ENCODE measurements around the gene MIR17HG. TPM values are rescaled to one million over a fixed set of nuclear protein-coding genes. Genes with fewer than 3 reads are reported as not detected.

MIR17HG gene
- total RNA-seq, 6 donors from 2014 or later, result 3.1 to 4.5 (median 4.2) TPM; not detected in 1

- no peak for TF ChIP-seq EP300 (IDR thresholded peaks at IDR 0.05)
- TF ChIP-seq POLR2AphosphoS5 (IDR thresholded peaks at IDR 0.05), result no peak
- TF ChIP-seq POLR2A (IDR thresholded peaks at IDR 0.05), result no peak
- peak in 5 of 6 experiments; percentile 9 to 45 (median 29) for TF ChIP-seq CTCF (IDR thresholded peaks at IDR 0.05)
- DNase-seq (no peak), ATAC-seq (ENCODE audit: low FRiP score in 2 of 2) (peak; percentile 56 to 72)
- no peak overlapping the region for H3K27ac ChIP-seq
- 66 to 79% methylated on average over 2 to 4 of the region's 4 CpGs for WGBS, 2 donors
- H3K27me3 ChIP-seq, result no peaks in the 10 kb centered on the region
- H3K36me3 ChIP-seq, result no peaks in the 10 kb centered on the region
- no peaks in the 10 kb centered on the region for H3K4me1 ChIP-seq
- H3K4me3 ChIP-seq, result no peak overlapping the region
- H3K9me3 ChIP-seq, result no peaks in the 10 kb centered on the region
Measured at GRCh38 chr13:91375116-91375729, 27.7 kb downstream of the MIR17HG start.

- DNase-seq (no peak), ATAC-seq (ENCODE audit: low FRiP score in 2 of 2) (no peak)
- Histone ChIP-seq H3K9me3 (no peaks in the 10 kb centered on the region), H3K4me1 (no peaks in the 10 kb centered on the region), H3K4me3 (no peak overlapping the region), H3K36me3 (no peaks in the 10 kb centered on the region), H3K27me3 (no peaks in the 10 kb centered on the region), H3K27ac (no peak overlapping the region)
- no peak for TF ChIP-seq POLR2AphosphoS5 (IDR thresholded peaks at IDR 0.05)
- peak in 4 of 6 experiments; percentile 13 to 43 (median 20) for TF ChIP-seq CTCF (IDR thresholded peaks at IDR 0.05)
Measured at GRCh38 chr13:91381371-91381770, 33.9 kb downstream of the MIR17HG start.

GRCh38 chr13:91383836-91384235, 36.3 kb downstream of the MIR17HG start:
- no peak overlapping the region for H3K4me3 ChIP-seq
- 80 to 83% methylated on average over 4 of the region's 4 CpGs for WGBS, 2 donors
- no peak for ATAC-seq (ENCODE audit: low FRiP score in 2 of 2)
- H3K27me3 ChIP-seq, result no peaks in the 10 kb centered on the region
- H3K4me1 ChIP-seq, result no peaks in the 10 kb centered on the region
- no peak for TF ChIP-seq EP300 (IDR thresholded peaks at IDR 0.05)
- no peak for TF ChIP-seq POLR2A (IDR thresholded peaks at IDR 0.05)
- TF ChIP-seq CTCF (IDR thresholded peaks at IDR 0.05), result no peak
- TF ChIP-seq POLR2AphosphoS5 (IDR thresholded peaks at IDR 0.05), result no peak
- no peak overlapping the region for H3K27ac ChIP-seq
- no peaks in the 10 kb centered on the region for H3K36me3 ChIP-seq
- no peak for DNase-seq
- no peaks in the 10 kb centered on the region for H3K9me3 ChIP-seq

- 64 to 69% methylated on average over 2 of the region's 2 CpGs for WGBS, 2 donors
- Histone ChIP-seq H3K27me3 (no peaks in the 10 kb centered on the region), H3K4me3 (no peak overlapping the region), H3K4me1 (no peaks in the 10 kb centered on the region), H3K9me3 (no peaks in the 10 kb centered on the region), H3K36me3 (no peaks in the 10 kb centered on the region), H3K27ac (no peak overlapping the region)
- no peak for TF ChIP-seq POLR2A (IDR thresholded peaks at IDR 0.05)
- TF ChIP-seq POLR2AphosphoS5 (IDR thresholded peaks at IDR 0.05), result no peak
- no peak for TF ChIP-seq CTCF (IDR thresholded peaks at IDR 0.05)
- TF ChIP-seq EP300 (IDR thresholded peaks at IDR 0.05), result no peak
- no peak for DNase-seq
- no peak for ATAC-seq (ENCODE audit: low FRiP score in 2 of 2)
Measured at GRCh38 chr13:91384896-91385295, 37.4 kb downstream of the MIR17HG start.

GRCh38 chr13:91389186-91389585, 41.7 kb downstream of the MIR17HG start:
- Histone ChIP-seq H3K4me3 (no peak overlapping the region), H3K9me3 (no peaks in the 10 kb centered on the region), H3K27me3 (no peaks in the 10 kb centered on the region), H3K27ac (no peak overlapping the region), H3K4me1 (no peaks in the 10 kb centered on the region), H3K36me3 (no peaks in the 10 kb centered on the region)
- peak in 1 of 2 donors; percentile 57 for ATAC-seq (ENCODE audit: low FRiP score in 2 of 2)
- TF ChIP-seq EP300 (IDR thresholded peaks at IDR 0.05) (peak in 1 of 4 donors; percentile 31), CTCF (IDR thresholded peaks at IDR 0.05) (no peak)
- WGBS, 2 donors, result 59 to 61% methylated on average over 2 of the region's 2 CpGs
- DNase-seq, result no peak
